CD4-positive, alpha-beta T cell (primary cell): ENCODE results near the gene ZNF182. TPM values are rescaled to one million over a fixed set of nuclear protein-coding genes. Genes with fewer than 3 reads are reported as not detected.
"Not testable (repeated sequence)": the region's sequence is repeated elsewhere in the genome, so short reads cannot be mapped to it uniquely, and the experiment has no call there.

ENCODE experiments used
- ATAC-seq: fragments of 200-7000 bp; cut with Tn5 transposase; one replicate; pipeline ENCODE4 v1.10.0; 2022; ENCODE audit warnings: mild to moderate bottlenecking; ENCODE audit not compliant: poor library complexity
- CTCF ChIA-PET: fragments of 350-600 bp; sonication (Branson Sonifier 250); formaldehyde crosslinking; loops from one replicate; lab custom pipeline; 2021; ENCODE audit warnings: antibody characterized with exemption, inconsistent platforms; lab: Charles Lee
- POLR2A ChIA-PET: fragments of 350-600 bp; sonication (Branson Sonifier 250); formaldehyde crosslinking; loops from one replicate; lab custom pipeline; 2021; ENCODE audit warnings: antibody characterized with exemption, inconsistent platforms; lab: Charles Lee
- DNase-seq, 14 experiments: peaks; one replicate each; pipeline ENCODE4 v3.0.0-alpha.2; 2013 to 2020; ENCODE audit warnings: mixed read lengths in 2 of 14
- H3K27ac ChIP-seq, 2 donors: one replicate each; pipeline versions ENCODE4 v1.5.1 to v1.7.0; 2013; ENCODE audit warnings: low read length in 2 of 2, low read depth in 1 of 2, mild to moderate bottlenecking in 1 of 2
- H3K27me3 ChIP-seq, 2 experiments: 1 replicate in 1 of 2; 2 replicates in 1 of 2; pipeline versions ENCODE4 v1.6.1 to v1.7.0; 2013; ENCODE audit warnings: low read length in 2 of 2, control low read depth in 1 of 2, mild to moderate bottlenecking in 1 of 2, moderate library complexity in 1 of 2; ENCODE audit not compliant: insufficient read depth in 2 of 2, control insufficient read depth in 1 of 2
- H3K36me3 ChIP-seq: one replicate; pipeline ENCODE4 v1.6.1; 2013; ENCODE audit warnings: low read length, control low read depth; ENCODE audit not compliant: insufficient read depth
- H3K4me1 ChIP-seq: one replicate; pipeline ENCODE4 v1.6.1; 2013; ENCODE audit warnings: low read length, control low read depth; ENCODE audit not compliant: insufficient read depth
- H3K4me3 ChIP-seq: one replicate; pipeline ENCODE4 v1.5.1; 2013; ENCODE audit warnings: mild to moderate bottlenecking, low read length, moderate library complexity
- H3K9me3 ChIP-seq, 2 experiments: 1 replicate in 1 of 2; 2 replicates in 1 of 2; pipeline versions ENCODE4 v1.6.1 to v1.7.0; 2013; ENCODE audit warnings: low read length in 2 of 2, mild to moderate bottlenecking in 2 of 2, control low read depth in 1 of 2, moderate library complexity in 1 of 2; ENCODE audit not compliant: control insufficient read depth in 1 of 2, insufficient read depth in 1 of 2
- H3K27ac Mint-ChIP-seq: one replicate; pipeline ENCODE4 v1.8.0; 2020; ENCODE audit warnings: mixed read lengths
- H3K27me3 Mint-ChIP-seq: one replicate; pipeline ENCODE4 v1.8.0; 2021; ENCODE audit warnings: mixed read lengths
- H3K36me3 Mint-ChIP-seq: one replicate; pipeline ENCODE4 v1.8.0; 2021; ENCODE audit warnings: low read depth, mixed read lengths
- H3K4me1 Mint-ChIP-seq: one replicate; pipeline ENCODE4 v1.8.0; 2021; ENCODE audit warnings: low read depth, mixed read lengths
- H3K4me3 Mint-ChIP-seq: one replicate; pipeline ENCODE4 v1.8.0; 2020; ENCODE audit warnings: mild to moderate bottlenecking, mixed read lengths
- H3K9me3 Mint-ChIP-seq: one replicate; pipeline ENCODE4 v1.8.0; 2020; ENCODE audit warnings: mixed read lengths
- intact Hi-C, 2 experiments: fragments of 100-400 bp; cut with DNase I in 1 of 2; cut with micrococcal nuclease in 1 of 2; formaldehyde crosslinking; loops; one replicate each; pipeline versions ENCODE4 v1.15.1 to v1.9.0; 2023 to 2025; cut with DNase I, micrococcal nuclease
- total RNA-seq, 174 experiments: library from RNA in 2 of 174; stranded (reverse) in 2 of 174; gene quantifications; one replicate each; pipeline ENCODE4 v1.2.3 and lab custom pipeline; 2021 to 2026
- TF ChIP-seq, protein P1 (sequence below): fragments of 200-600 bp; IDR thresholded peaks from one replicate; pipeline ENCODE4 v1.8.0; 2022; ENCODE audit warnings: antibody characterized with exemption, mild to moderate bottlenecking

Gene ZNF182
- total RNA-seq, 2 experiments from 2014 or later: 4.8 to 5.0 TPM

DNA sequence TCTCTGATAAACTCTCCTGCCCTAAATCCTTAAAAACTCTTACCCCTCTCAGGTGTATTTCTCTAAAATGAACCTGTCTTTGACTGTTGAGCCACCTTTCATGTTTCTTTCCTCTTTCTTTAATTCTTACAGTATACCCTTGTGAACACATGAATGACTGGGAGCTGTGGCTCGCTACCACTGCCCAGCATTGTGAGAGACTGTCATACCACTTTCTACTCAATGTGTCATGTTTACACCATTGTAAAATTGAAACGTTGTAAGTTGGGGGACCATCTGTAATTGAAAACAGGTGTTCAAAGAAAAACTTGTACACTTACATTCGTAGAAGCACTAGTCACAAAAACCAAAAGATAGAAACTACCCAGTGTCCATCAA is 66.9 kb downstream of the ZNF182 start:
- no peak overlapping the region for H3K27ac Mint-ChIP-seq
- Histone ChIP-seq H3K4me1 (no peaks in the 10 kb centered on the region), H3K4me3 (peak overlapping the region; percentile 24), H3K27ac (no peak overlapping the region), H3K9me3 (no peaks in the 10 kb centered on the region), H3K36me3 (no peaks in the 10 kb centered on the region), H3K27me3 (no peaks in the 10 kb centered on the region)
- intact Hi-C loops: no loop called here
- no peaks in the 10 kb centered on the region for H3K27me3 Mint-ChIP-seq
- H3K4me3 Mint-ChIP-seq: peak overlapping the region; percentile 85
- ATAC-seq (no peak), DNase-seq (no peak)
- H3K36me3 Mint-ChIP-seq: no peaks in the 10 kb centered on the region
- peaks cover 8% of the 10 kb centered on the region for H3K4me1 Mint-ChIP-seq
- ChIA-PET CTCF (no interaction called here), POLR2A (interaction anchor here (0.6 to 0.8 kb wide), 2 partner anchors 35 to 84 kb away, joined by 3 read pairs; no protein-coding TSS in a partner anchor)
- H3K9me3 Mint-ChIP-seq: no peaks in the 10 kb centered on the region
- TF ChIP-seq, protein P1, sequence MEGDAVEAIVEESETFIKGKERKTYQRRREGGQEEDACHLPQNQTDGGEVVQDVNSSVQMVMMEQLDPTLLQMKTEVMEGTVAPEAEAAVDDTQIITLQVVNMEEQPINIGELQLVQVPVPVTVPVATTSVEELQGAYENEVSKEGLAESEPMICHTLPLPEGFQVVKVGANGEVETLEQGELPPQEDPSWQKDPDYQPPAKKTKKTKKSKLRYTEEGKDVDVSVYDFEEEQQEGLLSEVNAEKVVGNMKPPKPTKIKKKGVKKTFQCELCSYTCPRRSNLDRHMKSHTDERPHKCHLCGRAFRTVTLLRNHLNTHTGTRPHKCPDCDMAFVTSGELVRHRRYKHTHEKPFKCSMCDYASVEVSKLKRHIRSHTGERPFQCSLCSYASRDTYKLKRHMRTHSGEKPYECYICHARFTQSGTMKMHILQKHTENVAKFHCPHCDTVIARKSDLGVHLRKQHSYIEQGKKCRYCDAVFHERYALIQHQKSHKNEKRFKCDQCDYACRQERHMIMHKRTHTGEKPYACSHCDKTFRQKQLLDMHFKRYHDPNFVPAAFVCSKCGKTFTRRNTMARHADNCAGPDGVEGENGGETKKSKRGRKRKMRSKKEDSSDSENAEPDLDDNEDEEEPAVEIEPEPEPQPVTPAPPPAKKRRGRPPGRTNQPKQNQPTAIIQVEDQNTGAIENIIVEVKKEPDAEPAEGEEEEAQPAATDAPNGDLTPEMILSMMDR: no peak

DNA sequence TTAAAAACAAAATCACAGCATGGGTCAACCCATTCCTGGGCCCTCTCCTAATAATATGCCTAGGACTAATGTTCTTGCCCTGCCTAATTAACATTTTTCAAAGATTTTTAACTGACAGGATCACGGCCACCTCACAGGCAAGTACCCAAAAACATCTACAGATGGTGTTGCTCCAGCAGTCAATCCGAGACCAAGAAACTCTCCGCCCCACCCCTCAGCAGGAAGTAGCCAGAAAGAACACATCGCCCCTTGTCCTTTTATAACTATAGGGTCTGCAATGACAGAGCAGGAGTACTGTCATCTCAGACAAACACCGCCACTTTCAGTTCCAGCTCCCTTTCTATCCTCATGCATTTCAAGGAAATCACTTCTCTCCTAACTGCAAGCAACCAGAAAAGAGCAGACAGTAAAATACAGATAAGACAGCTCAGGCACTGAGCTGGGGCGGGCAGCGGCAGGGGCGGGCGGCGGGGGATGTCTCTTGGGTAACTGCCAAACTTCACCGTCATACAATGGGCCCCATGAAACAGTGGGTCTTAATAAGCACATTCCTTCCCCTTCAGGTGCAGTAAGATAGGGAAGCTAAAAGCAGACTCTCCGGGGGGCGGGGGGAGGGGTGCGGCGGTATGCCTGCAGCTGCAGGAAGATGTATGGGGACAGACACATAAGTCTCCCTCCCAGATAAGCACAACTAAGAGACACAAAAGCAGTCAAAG is 67.4 kb downstream of the ZNF182 start:
- no peak overlapping the region for H3K27ac Mint-ChIP-seq
- Histone ChIP-seq H3K9me3 (no peaks in the 10 kb centered on the region), H3K36me3 (no peaks in the 10 kb centered on the region), H3K27me3 (no peaks in the 10 kb centered on the region), H3K27ac (no peak overlapping the region), H3K4me1 (no peaks in the 10 kb centered on the region), H3K4me3 (peak overlapping the region; percentile 24)
- H3K27me3 Mint-ChIP-seq: no peaks in the 10 kb centered on the region
- ATAC-seq (peak; percentile 37), DNase-seq (peak in 4 of 14 experiments; percentile 3 to 15 (median 12))
- H3K9me3 Mint-ChIP-seq: no peaks in the 10 kb centered on the region
- CTCF ChIA-PET: no interaction called here
- intact Hi-C loops: no loop called here
- peak overlapping the region; percentile 85 for H3K4me3 Mint-ChIP-seq
- POLR2A ChIA-PET: interaction anchor here (0.6 to 0.8 kb wide), 2 partner anchors 35 to 85 kb away, joined by 3 read pairs; no protein-coding TSS in a partner anchor
- H3K4me1 Mint-ChIP-seq: peaks cover 8% of the 10 kb centered on the region
- TF ChIP-seq, protein P1: no peak
- no peaks in the 10 kb centered on the region for H3K36me3 Mint-ChIP-seq

DNA sequence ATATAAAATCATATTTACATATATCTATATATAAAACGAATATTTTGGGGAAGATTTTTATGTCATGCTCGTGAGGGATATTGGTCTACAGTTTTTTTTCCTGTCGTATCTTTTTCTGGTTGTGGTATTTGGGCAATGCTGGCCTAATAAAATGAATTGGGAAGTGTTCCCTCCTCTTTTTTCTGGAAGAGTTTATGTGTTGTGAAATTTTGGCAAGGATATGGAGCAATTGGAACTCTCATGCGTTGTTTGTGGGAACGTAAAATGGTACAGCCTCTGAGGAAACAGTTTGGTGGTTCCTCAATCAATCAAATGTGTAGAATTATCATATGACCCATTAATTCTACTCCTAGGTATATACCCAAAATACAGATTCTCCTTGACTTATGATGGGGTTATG is 69.8 kb downstream of the ZNF182 start:
- no peak overlapping the region for H3K4me3 Mint-ChIP-seq
- H3K27ac Mint-ChIP-seq: no peak overlapping the region
- H3K27me3 Mint-ChIP-seq: no peaks in the 10 kb centered on the region
- intact Hi-C loops: no loop called here
- TF ChIP-seq, protein P1: no peak
- POLR2A ChIA-PET: no interaction called here
- no peak for ATAC-seq
- H3K4me1 Mint-ChIP-seq: peaks cover 8% of the 10 kb centered on the region
- H3K9me3 Mint-ChIP-seq: no peaks in the 10 kb centered on the region
- no peak for DNase-seq
- CTCF ChIA-PET: no interaction called here
- H3K4me3 ChIP-seq: no peak overlapping the region
- H3K36me3 ChIP-seq: no peaks in the 10 kb centered on the region
- no peaks in the 10 kb centered on the region for H3K36me3 Mint-ChIP-seq
- H3K4me1 ChIP-seq: no peaks in the 10 kb centered on the region
- H3K27ac ChIP-seq: no peak overlapping the region
- no peaks in the 10 kb centered on the region for H3K27me3 ChIP-seq
- H3K9me3 ChIP-seq: no peaks in the 10 kb centered on the region

DNA sequence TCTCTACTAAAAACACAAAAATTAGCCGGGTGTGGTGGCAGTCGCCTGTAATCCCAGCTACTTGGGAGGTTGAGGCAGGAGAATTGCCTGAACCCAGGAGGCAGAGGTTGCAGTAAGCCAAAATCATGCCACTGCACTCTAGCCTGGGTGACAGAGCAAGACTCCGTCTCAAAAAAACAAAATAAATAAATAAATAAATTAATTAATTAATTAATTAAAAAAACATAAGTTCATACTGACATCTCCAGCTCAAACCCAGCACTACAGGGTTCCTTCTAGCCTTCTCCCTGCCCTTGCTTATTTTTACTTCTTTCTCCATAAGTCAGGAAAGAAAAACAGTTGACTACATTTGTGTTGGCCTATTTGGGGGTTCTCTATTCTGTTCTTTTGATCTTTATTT is 71.8 kb downstream of the ZNF182 start:
- H3K36me3 ChIP-seq, H3K27ac Mint-ChIP-seq, ATAC-seq, H3K9me3 Mint-ChIP-seq, H3K4me1 ChIP-seq, DNase-seq, intact Hi-C loops, H3K27ac ChIP-seq, H3K4me1 Mint-ChIP-seq, H3K4me3 Mint-ChIP-seq, H3K9me3 ChIP-seq, H3K27me3 ChIP-seq, H3K4me3 ChIP-seq, H3K36me3 Mint-ChIP-seq, POLR2A ChIA-PET, H3K27me3 Mint-ChIP-seq: not testable (repeated sequence)
- CTCF ChIA-PET: interaction anchor here (1.2 kb wide), 1 partner anchor 9 kb away, joined by 3 read pairs; no protein-coding TSS in a partner anchor
